Suprapubic skin (tissue), 4 donors: ENCODE data around the gene ARL13B. TPM values are rescaled to one million over a fixed set of nuclear protein-coding genes. Genes with fewer than 3 reads are reported as not detected.

Experiments used
- DNase-seq, 2 donors: peaks; one replicate each; pipeline ENCODE4 v3.0.0-alpha.2; 2019; ENCODE audit warnings: low spot score in 2 of 2
- H3K27ac ChIP-seq: fragments of 200-600 bp; sonication (generic); one replicate; pipeline ENCODE4 v1.5.1; 2019
- H3K27me3 ChIP-seq: fragments of 200-600 bp; sonication (generic); one replicate; pipeline ENCODE4 v1.5.1; 2019
- H3K36me3 ChIP-seq: fragments of 200-600 bp; sonication (generic); one replicate; pipeline ENCODE4 v1.5.1; 2019
- H3K4me1 ChIP-seq: fragments of 200-600 bp; sonication (generic); one replicate; pipeline ENCODE4 v1.5.1; 2019
- H3K4me3 ChIP-seq: fragments of 200-600 bp; sonication (generic); one replicate; pipeline ENCODE4 v1.5.1; 2019; ENCODE audit warnings: mild to moderate bottlenecking
- H3K9me3 ChIP-seq: fragments of 200-600 bp; sonication (generic); one replicate; pipeline ENCODE4 v1.5.1; 2019
- EP300 ChIP-seq: sonication (generic); formaldehyde crosslinking; IDR thresholded peaks from one replicate; pipeline ENCODE4 v1.6.1; 2017; ENCODE audit warnings: antibody characterized with exemption
- POLR2A ChIP-seq, 2 donors: fragments of 450-650 bp; IDR thresholded peaks; one replicate each; pipeline ENCODE4 v1.6.1; 2017; ENCODE audit warnings: antibody characterized with exemption in 2 of 2, mild to moderate bottlenecking in 2 of 2, moderate library complexity in 2 of 2
- POLR2AphosphoS5 ChIP-seq, 3 donors: sonication (generic); formaldehyde crosslinking; IDR thresholded peaks; one replicate each; pipeline ENCODE4 v1.6.1; 2017; ENCODE audit warnings: antibody characterized with exemption in 3 of 3
- WGBS: methylation state at CpG from one replicate; pipeline ENCODE4 v1.1.5; 2018; 5-methylcytosine and 5-hydroxymethylcytosine counted together
- total RNA-seq, 4 donors: library from RNA; depleted of rRNA; stranded (reverse); fragments of >200 nt; gene quantifications; one replicate each; pipeline ENCODE4 v1.1.0, GENCODE V29; 2016
- TF ChIP-seq, protein P1 (sequence below), 2 donors: fragments of 200-600 bp in 1 of 2; fragments of 450-650 bp in 1 of 2; sonication (generic) in 1 of 2; IDR thresholded peaks; one replicate each; pipeline ENCODE4 v1.5.1; 2016 to 2019; ENCODE audit warnings: antibody characterized with exemption in 2 of 2, mild to moderate bottlenecking in 1 of 2, moderate library complexity in 1 of 2

ARL13B gene
- total RNA-seq, 4 donors from 2014 or later, result 5.7 to 8.2 (median 6.3) TPM

DNA sequence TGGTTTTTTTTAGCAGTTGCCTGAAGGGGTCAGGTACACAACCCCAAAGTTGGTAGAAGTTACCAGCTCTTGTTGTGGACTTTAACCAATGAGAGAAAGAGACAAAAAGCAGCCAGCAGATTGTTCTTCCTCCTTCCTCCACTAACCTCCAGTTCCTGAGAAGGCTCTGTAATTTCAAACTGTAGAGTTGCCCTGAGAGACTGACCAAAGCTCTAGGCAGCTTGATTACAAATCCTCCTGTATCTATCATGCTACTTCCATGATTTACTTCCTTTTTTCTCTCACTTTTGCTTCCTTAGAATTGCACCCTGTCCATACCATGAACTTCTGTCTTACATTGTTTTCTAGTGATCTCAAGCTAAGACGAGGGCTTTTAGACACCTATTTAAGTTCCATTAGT lies 112.1 kb downstream of the ARL13B start:
- Histone ChIP-seq H3K36me3 (peaks cover 15% of the 10 kb centered on the region), H3K4me3 (no peak overlapping the region), H3K27me3 (no peaks in the 10 kb centered on the region), H3K4me1 (no peaks in the 10 kb centered on the region), H3K27ac (no peak overlapping the region), H3K9me3 (no peaks in the 10 kb centered on the region)
- no peak for DNase-seq
- TF ChIP-seq, protein P1, sequence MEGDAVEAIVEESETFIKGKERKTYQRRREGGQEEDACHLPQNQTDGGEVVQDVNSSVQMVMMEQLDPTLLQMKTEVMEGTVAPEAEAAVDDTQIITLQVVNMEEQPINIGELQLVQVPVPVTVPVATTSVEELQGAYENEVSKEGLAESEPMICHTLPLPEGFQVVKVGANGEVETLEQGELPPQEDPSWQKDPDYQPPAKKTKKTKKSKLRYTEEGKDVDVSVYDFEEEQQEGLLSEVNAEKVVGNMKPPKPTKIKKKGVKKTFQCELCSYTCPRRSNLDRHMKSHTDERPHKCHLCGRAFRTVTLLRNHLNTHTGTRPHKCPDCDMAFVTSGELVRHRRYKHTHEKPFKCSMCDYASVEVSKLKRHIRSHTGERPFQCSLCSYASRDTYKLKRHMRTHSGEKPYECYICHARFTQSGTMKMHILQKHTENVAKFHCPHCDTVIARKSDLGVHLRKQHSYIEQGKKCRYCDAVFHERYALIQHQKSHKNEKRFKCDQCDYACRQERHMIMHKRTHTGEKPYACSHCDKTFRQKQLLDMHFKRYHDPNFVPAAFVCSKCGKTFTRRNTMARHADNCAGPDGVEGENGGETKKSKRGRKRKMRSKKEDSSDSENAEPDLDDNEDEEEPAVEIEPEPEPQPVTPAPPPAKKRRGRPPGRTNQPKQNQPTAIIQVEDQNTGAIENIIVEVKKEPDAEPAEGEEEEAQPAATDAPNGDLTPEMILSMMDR (IDR thresholded peaks at IDR 0.05), result no peak
- TF ChIP-seq EP300 (no peak), POLR2AphosphoS5 (IDR thresholded peaks at IDR 0.05) (no peak), POLR2A (IDR thresholded peaks at IDR 0.05) (no peak)
- 100% methylated on average over 1 of the region's 1 CpG for WGBS

DNA sequence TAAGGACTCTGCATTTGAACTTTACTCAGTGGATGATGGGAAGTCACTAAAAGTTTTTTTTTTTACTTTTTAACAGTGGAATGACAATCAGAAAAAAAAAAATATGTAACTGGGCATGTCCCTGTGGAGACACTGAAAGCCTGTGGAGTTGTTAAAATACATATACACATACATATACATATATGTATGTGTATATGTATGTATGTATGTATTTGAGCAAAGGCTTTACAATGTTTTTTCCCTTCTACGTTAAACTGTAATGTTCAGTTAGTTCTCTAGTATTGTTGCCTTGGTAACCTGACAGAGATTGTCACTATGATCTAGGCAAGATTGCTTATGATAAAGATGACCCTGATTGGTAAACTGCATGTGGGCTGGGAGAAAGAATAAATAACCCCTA lies 113.2 kb downstream of the ARL13B start:
- H3K36me3 ChIP-seq, result peaks cover 23% of the 10 kb centered on the region
- no peak overlapping the region for H3K4me3 ChIP-seq
- H3K27me3 ChIP-seq, result no peaks in the 10 kb centered on the region
- WGBS, result 82% methylated on average over 1 of the region's 1 CpG
- H3K4me1 ChIP-seq, result no peaks in the 10 kb centered on the region
- TF ChIP-seq POLR2A (IDR thresholded peaks at IDR 0.05) (no peak), POLR2AphosphoS5 (IDR thresholded peaks at IDR 0.05) (no peak), EP300 (no peak)
- TF ChIP-seq, protein P1 (IDR thresholded peaks at IDR 0.05), result no peak
- no peak overlapping the region for H3K27ac ChIP-seq
- no peak for DNase-seq
- no peaks in the 10 kb centered on the region for H3K9me3 ChIP-seq

DNA sequence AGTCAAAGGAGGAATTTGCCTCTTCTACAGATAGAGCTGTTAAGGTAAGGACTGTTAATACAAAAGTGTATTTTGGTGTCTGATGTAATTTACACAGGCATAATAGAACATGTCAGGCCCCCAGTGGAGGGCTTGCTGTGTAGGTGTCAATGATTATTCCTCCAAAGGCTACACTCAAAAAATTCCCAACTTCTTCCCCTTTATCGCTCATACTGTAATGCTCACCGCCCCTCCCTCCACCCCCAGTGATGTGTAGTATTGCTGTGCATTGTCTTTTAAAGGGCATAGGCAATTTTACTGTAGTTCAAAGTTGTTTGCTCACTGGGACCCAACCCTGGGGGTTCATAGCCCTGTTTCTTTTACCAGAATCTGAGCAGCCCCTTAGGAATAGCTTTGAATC lies 115.2 kb downstream of the ARL13B start:
- H3K9me3 ChIP-seq, result no peaks in the 10 kb centered on the region
- 99% methylated on average over 2 of the region's 2 CpGs for WGBS
- H3K4me3 ChIP-seq, result no peak overlapping the region
- no peaks in the 10 kb centered on the region for H3K4me1 ChIP-seq
- DNase-seq, result no peak
- H3K36me3 ChIP-seq, result peaks cover 40% of the 10 kb centered on the region
- H3K27ac ChIP-seq, result no peak overlapping the region
- TF ChIP-seq POLR2AphosphoS5 (IDR thresholded peaks at IDR 0.05) (no peak), EP300 (no peak), POLR2A (IDR thresholded peaks at IDR 0.05) (no peak)
- TF ChIP-seq, protein P1 (IDR thresholded peaks at IDR 0.05), result no peak
- no peaks in the 10 kb centered on the region for H3K27me3 ChIP-seq

DNA sequence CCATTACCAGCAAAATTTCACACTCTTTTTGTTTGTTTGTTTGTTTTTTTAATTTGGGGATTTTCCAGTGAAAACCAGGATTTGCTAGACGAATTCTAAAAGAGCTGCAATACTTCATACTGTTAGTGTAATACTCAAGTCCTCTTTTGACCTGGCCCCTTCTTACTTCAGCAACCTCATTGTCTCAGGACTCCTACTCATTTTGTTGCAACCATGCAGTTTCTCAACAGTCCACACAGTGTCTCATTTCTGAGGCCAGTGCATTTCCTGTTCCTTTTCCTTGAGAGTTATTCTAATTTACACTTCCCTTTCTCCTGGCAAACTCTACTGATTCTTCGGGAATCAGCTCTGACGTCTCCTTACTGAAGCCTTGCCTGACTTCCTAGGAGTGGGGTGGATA lies 118.5 kb downstream of the ARL13B start:
- peaks cover 46% of the 10 kb centered on the region for H3K36me3 ChIP-seq
- no peak overlapping the region for H3K4me3 ChIP-seq
- 75% methylated on average over 3 of the region's 3 CpGs for WGBS
- H3K27ac ChIP-seq, result no peak overlapping the region
- DNase-seq, result no peak
- TF ChIP-seq EP300 (no peak), POLR2A (IDR thresholded peaks at IDR 0.05) (no peak), POLR2AphosphoS5 (IDR thresholded peaks at IDR 0.05) (no peak)
- TF ChIP-seq, protein P1 (IDR thresholded peaks at IDR 0.05), result no peak
- H3K9me3 ChIP-seq, result no peaks in the 10 kb centered on the region
- no peaks in the 10 kb centered on the region for H3K4me1 ChIP-seq
- H3K27me3 ChIP-seq, result no peaks in the 10 kb centered on the region

DNA sequence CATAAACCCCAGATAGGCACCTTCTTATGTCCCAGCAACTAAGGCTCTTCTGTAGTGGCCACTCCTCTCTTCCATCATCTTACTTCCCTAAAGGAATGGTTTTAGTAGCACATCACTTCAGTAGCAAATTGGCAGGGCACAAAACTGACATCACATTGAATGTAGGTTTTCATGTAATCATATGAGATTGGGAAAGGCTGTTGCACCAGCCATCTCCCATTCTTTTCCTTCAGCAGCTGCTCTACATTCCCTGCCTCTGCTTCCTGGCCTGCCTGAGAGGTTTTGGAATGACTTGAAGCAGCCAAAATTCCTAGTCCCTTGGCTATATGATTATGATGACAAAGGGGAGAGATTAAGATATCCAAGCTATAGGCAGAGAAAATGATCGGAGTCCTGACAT lies 119.4 kb downstream of the ARL13B start:
- Histone ChIP-seq H3K27ac (no peak overlapping the region), H3K4me3 (no peak overlapping the region), H3K27me3 (no peaks in the 10 kb centered on the region), H3K4me1 (no peaks in the 10 kb centered on the region), H3K9me3 (no peaks in the 10 kb centered on the region), H3K36me3 (peaks cover 53% of the 10 kb centered on the region)
- DNase-seq, result no peak
- no peak for TF ChIP-seq EP300
- no peak for TF ChIP-seq POLR2A (IDR thresholded peaks at IDR 0.05)
- TF ChIP-seq, protein P1 (IDR thresholded peaks at IDR 0.05), result no peak
- no peak for TF ChIP-seq POLR2AphosphoS5 (IDR thresholded peaks at IDR 0.05)
- 96% methylated on average over 1 of the region's 1 CpG for WGBS
